Nephron progenitor cell (in vitro differentiated cells): ENCODE measurements around the gene TBCB.

Experiments
- DNase-seq: peaks from one replicate; pipeline ENCODE4 v3.0.0; 2021
- H3K27ac Mint-ChIP-seq: 2 replicates; pipeline ENCODE4 v1.8.0; 2021; ENCODE audit warnings: mild to moderate bottlenecking, moderate library complexity, mixed read lengths
- H3K27me3 Mint-ChIP-seq: 2 replicates; pipeline ENCODE4 v1.8.0; 2021; ENCODE audit warnings: mild to moderate bottlenecking, low read depth, mixed read lengths; ENCODE audit not compliant: poor library complexity
- H3K36me3 Mint-ChIP-seq: 2 replicates; pipeline ENCODE4 v1.8.0; 2021; ENCODE audit warnings: low read depth, mixed read lengths
- H3K4me1 Mint-ChIP-seq: 2 replicates; pipeline ENCODE4 v1.8.0; 2021; ENCODE audit warnings: mixed read lengths
- H3K4me3 Mint-ChIP-seq: 2 replicates; pipeline ENCODE4 v1.8.0; 2021; ENCODE audit warnings: mild to moderate bottlenecking, moderate library complexity, mixed read lengths
- H3K9me3 Mint-ChIP-seq: 2 replicates; pipeline ENCODE4 v1.8.0; 2021; ENCODE audit warnings: mild to moderate bottlenecking, moderate library complexity, mixed read lengths
- CTCF ChIP-seq: fragments of 200-600 bp; sonication (generic); IDR thresholded peaks from 2 replicates; pipeline ENCODE4 v1.5.0; 2021; ENCODE audit warnings: antibody characterized with exemption

The TBCB gene

DNA sequence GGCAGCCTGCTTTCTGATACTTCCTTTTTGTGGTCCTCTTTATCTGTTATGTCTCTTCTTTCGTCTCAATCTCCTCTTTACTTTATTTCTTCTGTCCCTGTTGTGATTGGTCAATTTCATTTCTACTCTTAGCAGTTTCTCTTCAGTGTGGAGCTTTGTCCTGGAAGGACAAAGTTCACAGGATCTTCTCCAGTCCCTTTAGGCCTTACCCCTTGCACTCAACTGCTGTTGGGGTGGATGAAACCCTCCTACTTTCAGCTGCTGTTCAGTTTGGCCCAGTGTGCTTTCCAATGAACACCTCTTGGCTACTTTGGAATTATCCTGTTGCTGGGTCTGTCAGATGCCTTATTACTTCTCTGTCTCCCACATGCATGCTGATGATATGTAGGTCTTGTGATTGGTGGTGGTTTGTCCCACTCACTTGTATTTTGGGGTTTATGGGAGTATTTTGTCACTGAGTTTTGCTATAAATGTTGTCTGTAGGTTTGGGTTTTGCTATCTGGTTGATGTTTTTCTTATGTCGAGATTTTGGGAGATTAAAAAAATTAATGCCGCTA is 35.8 kb upstream of the TBCB start:
- Mint-ChIP-seq H3K4me1 (no peaks in the 10 kb centered on the region), H3K4me3 (no peak overlapping the region), H3K27ac (peak overlapping the region; percentile 16), H3K27me3 (no peaks in the 10 kb centered on the region), H3K36me3 (peaks cover 58% of the 10 kb centered on the region), H3K9me3 (no peaks in the 10 kb centered on the region)
- DNase-seq, result no peak
- no peak for TF ChIP-seq CTCF

- no peaks in the 10 kb centered on the region for H3K27me3 Mint-ChIP-seq
- H3K27ac Mint-ChIP-seq, result no peak overlapping the region
- no peaks in the 10 kb centered on the region for H3K9me3 Mint-ChIP-seq
- no peak for DNase-seq
- peaks cover 53% of the 10 kb centered on the region for H3K36me3 Mint-ChIP-seq
- H3K4me3 Mint-ChIP-seq, result no peak overlapping the region
- TF ChIP-seq CTCF, result no peak
- no peaks in the 10 kb centered on the region for H3K4me1 Mint-ChIP-seq
Observed at GRCh38 chr19:36081385-36081784, 33.9 kb upstream of the TBCB start.

GRCh38 chr19:36081894-36082293 is 33.4 kb upstream of the TBCB start:
- H3K36me3 Mint-ChIP-seq, result peaks cover 53% of the 10 kb centered on the region
- H3K9me3 Mint-ChIP-seq, result no peaks in the 10 kb centered on the region
- DNase-seq, result no peak
- H3K27me3 Mint-ChIP-seq, result no peaks in the 10 kb centered on the region
- peak overlapping the region; percentile 57 for H3K27ac Mint-ChIP-seq
- no peak overlapping the region for H3K4me3 Mint-ChIP-seq
- TF ChIP-seq CTCF, result no peak
- H3K4me1 Mint-ChIP-seq, result no peaks in the 10 kb centered on the region

- TF ChIP-seq CTCF, result no peak
- Mint-ChIP-seq H3K27ac (no peak overlapping the region), H3K36me3 (peaks cover 46% of the 10 kb centered on the region), H3K4me1 (no peaks in the 10 kb centered on the region), H3K4me3 (no peak overlapping the region), H3K27me3 (no peaks in the 10 kb centered on the region), H3K9me3 (no peaks in the 10 kb centered on the region)
- no peak for DNase-seq
Observed at GRCh38 chr19:36082916-36083315, 32.4 kb upstream of the TBCB start.

DNA sequence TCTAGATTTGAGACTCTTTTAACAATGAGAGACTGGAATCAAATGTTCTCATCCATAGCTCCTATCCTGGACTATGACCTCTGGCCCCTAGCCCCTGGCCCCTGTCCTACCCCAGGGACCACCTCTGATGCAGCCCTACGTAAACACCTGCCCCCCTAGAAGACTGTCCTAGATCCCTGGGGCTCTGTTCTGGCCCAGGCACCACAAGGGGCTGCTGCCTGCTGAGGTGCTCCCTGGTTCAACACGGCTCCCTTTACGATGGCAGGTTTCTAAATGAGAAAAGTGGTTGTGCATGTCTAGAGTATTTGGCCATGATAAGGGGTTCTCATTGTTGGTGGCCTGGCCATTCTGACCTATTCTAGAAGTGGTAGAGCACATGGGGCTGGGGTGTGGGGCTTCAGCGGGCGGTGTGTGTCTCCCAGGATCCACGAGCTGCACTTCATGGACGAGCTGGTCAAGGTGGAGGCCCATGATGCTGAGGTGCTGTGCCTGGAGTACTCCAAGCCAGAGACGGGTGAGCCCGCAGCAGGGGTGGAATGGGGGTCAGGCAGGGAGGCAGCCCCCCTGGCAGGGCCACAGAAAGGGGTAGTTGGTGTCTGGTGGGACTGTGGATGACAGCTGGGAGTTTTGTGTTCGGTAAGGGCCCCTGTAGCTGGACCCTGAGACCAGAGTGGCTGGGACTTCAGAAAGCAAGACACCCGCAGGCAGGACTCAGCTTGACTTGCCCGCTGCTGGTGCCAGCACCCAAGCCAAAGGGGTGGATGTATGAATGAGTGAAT is 30.8 kb upstream of the TBCB start:
- no peaks in the 10 kb centered on the region for H3K9me3 Mint-ChIP-seq
- peaks cover 49% of the 10 kb centered on the region for H3K36me3 Mint-ChIP-seq
- H3K4me1 Mint-ChIP-seq, result no peaks in the 10 kb centered on the region
- peak overlapping the region; percentile 47 for H3K27ac Mint-ChIP-seq
- TF ChIP-seq CTCF, result no peak
- H3K27me3 Mint-ChIP-seq, result no peaks in the 10 kb centered on the region
- H3K4me3 Mint-ChIP-seq, result no peak overlapping the region
- DNase-seq, result no peak

GRCh38 chr19:36086326-36086725 is 28.9 kb upstream of the TBCB start:
- Mint-ChIP-seq H3K27me3 (no peaks in the 10 kb centered on the region), H3K4me1 (no peaks in the 10 kb centered on the region), H3K36me3 (peaks cover 36% of the 10 kb centered on the region), H3K9me3 (no peaks in the 10 kb centered on the region), H3K27ac (no peak overlapping the region), H3K4me3 (no peak overlapping the region)
- no peak for DNase-seq
- TF ChIP-seq CTCF, result no peak
